HG03571 (cell line): ENCODE data around the gene ERCC6L.
A peak's percentile ranks its signal among the peaks of the same experiment; 100 is the strongest.
"Not testable (repeated sequence)": the region's sequence is repeated elsewhere in the genome, so short reads cannot be mapped to it uniquely, and the experiment has no call there.

Source experiments
- ATAC-seq: cut with Tn5 transposase; IDR thresholded peaks from one replicate; pipeline ENCODE4 v1.9.1; 2021; ENCODE audit not compliant: unreplicated experiment

ERCC6L gene

DNA sequence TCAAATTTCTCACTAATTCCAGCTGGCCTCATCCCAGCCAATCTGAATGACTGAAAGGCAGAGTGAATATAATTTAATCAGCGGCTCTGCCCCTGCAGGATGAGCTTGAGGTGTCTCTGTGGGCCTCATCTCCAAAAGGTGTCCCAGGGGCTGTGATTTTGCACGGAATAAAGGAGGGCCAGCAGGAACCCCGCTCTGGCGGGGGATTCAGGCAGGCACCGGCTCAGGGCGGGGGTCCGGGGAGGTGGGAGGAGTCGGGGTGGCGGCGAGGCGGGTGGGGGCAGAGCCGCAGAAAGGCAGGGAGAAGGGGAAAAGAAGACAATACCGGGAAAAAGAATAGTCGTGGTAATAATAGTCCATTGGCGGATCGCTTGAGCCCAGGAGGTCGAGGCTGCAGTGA, 16.0 kb upstream of the ERCC6L start:
- no peak for ATAC-seq

DNA sequence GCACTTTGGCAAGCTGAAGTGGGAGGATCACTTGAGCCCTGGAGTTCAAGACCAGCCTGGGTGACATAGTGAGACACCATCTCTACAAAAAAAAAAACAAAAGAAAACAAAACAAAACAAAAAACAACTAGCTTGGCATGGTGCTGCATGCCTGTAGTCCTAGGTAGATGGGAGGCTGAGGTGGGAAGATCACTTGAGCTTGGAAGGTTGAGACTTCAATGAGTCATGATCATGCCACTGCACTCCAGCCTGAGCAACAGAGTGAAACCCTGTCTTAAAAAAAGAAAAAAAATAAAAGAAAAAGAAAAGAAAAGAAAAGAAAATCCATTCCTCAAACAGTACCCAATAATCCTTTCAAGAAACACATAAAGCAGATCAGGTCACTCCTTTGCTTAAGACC, 14.9 kb upstream of the ERCC6L start:
- ATAC-seq = no peak

- ATAC-seq = no peak
Observed at GRCh38 chrX:72247206-72247942, 8.5 kb upstream of the ERCC6L start.

- no peak for ATAC-seq
Observed at GRCh38 chrX:72245461-72246089, 6.7 kb upstream of the ERCC6L start.

DNA sequence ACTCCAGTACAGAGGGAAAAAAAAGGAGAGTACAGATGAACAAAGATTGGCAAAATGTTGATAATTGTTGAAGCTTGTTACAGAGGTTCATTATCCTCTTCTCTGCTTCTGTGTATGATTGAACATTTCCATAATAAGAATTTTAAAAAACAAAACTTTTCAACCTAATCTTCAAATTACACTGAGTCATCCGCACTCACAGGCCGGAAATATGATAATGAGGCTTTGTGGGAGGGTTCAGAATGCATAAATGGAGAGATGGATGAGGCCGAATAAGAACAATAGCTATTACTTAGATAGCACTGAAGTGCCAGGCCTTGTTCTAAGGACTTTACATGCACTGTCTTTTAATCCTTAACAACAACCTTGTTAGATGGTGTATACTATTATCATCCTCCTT, 4.6 kb upstream of the ERCC6L start:
- no peak for ATAC-seq

DNA sequence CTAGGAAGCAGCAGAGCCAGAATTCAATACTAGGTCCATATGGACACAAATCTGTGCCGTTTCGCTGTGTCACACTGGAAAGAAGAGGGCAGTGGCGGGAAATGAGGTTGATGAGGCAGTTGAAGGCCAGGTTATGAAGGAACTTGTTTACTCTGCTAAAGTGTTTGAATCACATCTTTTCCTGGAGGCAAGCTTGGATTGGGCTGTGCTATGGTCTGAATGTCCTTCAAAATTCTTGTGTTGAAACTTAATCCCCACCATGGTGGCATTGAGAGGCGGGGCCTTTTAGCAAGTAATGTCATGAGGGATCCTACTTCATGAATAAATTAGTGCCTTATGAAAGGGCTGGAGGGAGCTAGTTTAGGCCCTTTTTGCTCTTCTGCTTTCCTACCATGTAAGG, 2.1 kb upstream of the ERCC6L start:
- no peak for ATAC-seq

GRCh38 chrX:72238183-72238582, 644 bp downstream of the ERCC6L start:
- ATAC-seq = no peak

- no peak for ATAC-seq
Observed at GRCh38 chrX:72236841-72237240, 2.0 kb downstream of the ERCC6L start.

DNA sequence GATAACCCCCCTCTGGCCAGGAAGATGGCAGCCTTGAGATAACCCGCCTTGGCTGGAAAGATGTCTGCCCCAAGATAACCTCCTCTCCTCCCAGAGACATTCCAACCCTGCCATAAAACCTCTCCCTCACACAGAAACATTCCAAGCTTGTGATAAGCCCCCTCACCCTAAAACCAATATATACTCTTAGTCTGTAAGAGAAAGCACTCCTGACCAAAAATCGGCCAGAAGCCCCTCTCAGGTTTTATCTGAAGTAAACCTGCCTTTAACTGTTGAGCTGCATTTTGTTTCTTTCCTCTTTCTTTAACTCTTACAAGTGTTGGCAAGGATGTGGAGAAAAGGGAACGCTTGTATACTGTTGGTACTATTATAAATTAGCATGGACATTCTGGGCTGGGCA, 8.5 kb downstream of the ERCC6L start:
- no peak for ATAC-seq

DNA sequence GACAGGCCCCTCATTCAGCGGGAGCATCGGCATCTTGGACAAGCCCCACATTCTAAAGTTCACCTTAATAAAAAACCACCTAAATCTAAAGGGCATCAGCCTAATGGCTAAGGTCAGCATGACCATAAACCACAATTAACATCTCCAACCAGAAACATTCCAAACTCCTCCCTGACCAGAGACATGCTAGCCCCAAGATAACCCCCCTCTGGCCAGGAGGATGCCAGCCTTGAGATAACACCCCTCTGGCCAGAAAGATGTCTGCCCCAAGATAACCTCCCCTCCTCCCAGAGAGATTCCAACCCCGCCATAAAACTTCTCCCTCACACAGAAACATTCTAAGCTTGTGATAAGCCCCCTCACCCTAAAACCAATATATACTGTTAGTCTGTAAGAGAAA, 18.5 kb downstream of the ERCC6L start:
- not testable (repeated sequence) for ATAC-seq

GRCh38 chrX:72216973-72217372, 21.9 kb downstream of the ERCC6L start:
- no peak for ATAC-seq

- no peak for ATAC-seq
Observed at GRCh38 chrX:72208126-72208800, 30.6 kb downstream of the ERCC6L start.

- ATAC-seq = no peak
Observed at GRCh38 chrX:72207366-72207765, 31.5 kb downstream of the ERCC6L start.

DNA sequence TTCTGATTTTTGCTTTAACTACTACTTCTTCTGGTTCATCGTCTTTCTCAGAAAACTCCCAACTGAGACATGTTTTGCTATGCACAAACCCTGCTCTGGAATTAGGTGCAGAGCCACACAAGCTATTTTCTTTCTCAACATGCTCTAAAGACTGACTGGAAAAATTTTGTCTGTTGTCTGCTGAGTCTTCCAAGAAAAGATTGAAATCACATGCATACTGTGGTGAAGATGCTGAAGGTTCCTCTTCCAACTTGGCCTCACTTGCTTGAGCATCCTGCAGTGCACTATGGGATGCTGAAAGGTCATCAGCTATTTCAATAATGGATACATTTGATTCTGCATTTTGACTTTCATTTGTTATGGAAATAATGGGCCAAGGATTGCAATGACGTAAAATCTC, 33.1 kb downstream of the ERCC6L start:
- ATAC-seq = no peak

DNA sequence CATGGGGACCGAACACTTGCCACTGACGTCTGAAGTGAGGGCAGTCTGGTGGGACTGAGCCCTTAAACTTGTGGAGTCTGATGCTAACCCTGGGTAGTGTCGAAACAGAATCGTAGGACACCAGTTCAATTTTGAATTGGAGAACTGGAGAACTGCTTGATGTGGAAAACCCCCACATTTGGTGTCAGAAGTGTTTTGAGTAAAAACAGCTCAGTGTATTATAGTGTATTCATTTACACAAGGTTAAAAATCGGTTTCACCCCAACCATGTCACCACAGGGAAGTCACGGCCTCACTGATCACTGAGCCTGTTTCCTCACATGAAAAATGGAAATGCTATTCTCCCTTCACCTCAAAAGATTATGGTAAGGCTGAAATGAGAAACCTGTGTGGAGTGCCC, 35.4 kb downstream of the ERCC6L start:
- ATAC-seq = no peak

DNA sequence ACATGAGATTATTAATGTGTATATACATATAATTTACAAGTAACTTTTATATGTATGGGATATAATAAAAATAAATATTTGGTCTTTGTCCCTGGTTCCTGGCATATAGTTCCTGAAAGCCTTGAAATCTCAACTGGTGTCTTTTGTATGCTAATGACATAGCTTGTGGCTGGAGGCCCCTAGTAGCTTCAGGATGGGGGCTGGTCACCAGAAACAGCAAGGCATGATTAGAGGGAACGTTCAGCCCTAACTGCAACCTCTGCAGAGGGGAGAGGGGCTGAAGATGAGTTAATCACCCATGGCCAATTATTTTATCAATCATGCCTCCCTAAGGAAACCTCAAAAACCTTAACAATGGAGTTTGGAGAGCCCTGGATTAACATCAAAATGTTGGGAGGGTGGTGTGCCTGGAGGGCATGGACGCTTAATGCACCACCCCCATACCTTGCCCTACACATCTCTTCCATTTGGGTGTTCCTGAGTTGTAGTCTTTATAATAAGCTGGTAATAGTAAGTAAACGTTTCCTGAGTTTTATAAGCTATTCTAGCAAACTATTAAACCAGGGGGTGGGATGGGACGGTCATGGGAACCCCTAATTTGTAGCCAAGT, 35.9 kb downstream of the ERCC6L start:
- ATAC-seq = no peak

GRCh38 chrX:72201836-72202536, 36.8 kb downstream of the ERCC6L start:
- no peak for ATAC-seq

DNA sequence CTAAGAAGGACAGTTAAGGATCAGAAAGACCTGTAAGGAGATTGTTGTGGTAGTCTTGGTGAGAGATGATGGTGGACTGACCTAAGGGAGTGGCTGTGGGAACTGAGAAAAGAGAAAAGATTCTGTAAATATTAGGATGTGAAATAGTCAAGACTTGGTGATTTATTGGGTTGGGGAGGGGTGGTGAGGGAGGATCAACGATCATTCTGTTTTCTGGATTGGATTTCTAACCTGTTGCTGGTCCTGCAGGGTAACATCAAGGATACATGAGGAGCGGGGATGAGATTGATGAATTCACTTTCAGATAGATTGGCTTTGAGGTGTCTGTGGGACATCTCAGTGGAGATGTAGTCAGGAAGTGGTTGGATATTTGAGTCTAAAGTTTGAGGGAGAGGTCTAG, 55.9 kb downstream of the ERCC6L start:
- ATAC-seq = no peak

- ATAC-seq = peak; percentile 96
Observed at GRCh38 chrX:72181178-72182125, 57.4 kb downstream of the ERCC6L start, which contains the start of gene PIN4. TSS of gene PIN4 (plus strand) at chrX:72181757. CDS start at chrX:72181786, 29 bp downstream.

- no peak for ATAC-seq
Observed at GRCh38 chrX:72180539-72180938, 58.3 kb downstream of the ERCC6L start.
